GM21526 (cell line): ENCODE results near the gene TMEM203.
"Not testable (repeated sequence)": the region's sequence is repeated elsewhere in the genome, so short reads cannot be mapped to it uniquely, and the experiment has no call there.

Experiments
- ATAC-seq: cut with Tn5 transposase; IDR thresholded peaks from one replicate; pipeline ENCODE4 v1.9.1; 2021; ENCODE audit warnings: moderate library complexity; ENCODE audit not compliant: unreplicated experiment, low FRiP score

TMEM203 gene

DNA sequence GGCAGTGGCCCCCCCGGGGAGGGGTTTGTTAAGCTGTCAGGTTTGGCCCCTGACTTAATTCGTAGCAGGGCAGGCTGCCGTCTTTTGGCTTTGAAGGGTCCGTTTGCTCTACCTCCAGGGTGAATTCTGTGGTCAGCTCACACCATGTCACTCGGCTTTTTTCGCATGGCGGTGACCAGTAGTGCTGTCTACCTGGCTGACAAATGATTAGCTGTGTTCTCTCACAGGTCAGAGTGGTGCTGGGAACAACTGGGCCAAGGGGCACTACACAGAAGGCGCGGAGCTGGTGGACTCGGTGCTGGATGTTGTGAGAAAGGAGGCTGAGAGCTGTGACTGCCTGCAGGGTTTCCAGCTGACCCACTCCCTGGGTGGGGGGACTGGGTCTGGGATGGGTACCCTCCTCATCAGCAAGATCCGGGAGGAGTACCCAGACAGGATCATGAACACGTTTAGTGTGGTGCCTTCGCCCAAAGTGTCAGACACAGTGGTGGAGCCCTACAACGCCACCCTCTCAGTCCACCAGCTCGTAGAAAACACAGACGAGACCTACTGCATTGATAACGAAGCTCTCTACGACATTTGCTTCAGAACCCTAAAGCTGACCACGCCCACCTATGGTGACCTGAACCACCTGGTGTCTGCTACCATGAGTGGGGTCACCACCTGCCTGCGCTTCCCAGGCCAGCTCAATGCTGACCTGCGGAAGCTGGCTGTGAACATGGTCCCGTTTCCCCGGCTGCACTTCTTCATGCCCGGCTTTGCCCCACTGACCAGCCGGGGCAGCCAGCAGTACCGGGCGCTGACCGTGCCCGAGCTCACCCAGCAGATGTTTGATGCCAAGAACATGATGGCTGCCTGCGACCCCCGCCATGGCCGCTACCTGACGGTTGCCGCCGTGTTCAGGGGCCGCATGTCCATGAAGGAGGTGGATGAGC lies 37.1 kb upstream of the TMEM203 start:
- ATAC-seq, result no peak

DNA sequence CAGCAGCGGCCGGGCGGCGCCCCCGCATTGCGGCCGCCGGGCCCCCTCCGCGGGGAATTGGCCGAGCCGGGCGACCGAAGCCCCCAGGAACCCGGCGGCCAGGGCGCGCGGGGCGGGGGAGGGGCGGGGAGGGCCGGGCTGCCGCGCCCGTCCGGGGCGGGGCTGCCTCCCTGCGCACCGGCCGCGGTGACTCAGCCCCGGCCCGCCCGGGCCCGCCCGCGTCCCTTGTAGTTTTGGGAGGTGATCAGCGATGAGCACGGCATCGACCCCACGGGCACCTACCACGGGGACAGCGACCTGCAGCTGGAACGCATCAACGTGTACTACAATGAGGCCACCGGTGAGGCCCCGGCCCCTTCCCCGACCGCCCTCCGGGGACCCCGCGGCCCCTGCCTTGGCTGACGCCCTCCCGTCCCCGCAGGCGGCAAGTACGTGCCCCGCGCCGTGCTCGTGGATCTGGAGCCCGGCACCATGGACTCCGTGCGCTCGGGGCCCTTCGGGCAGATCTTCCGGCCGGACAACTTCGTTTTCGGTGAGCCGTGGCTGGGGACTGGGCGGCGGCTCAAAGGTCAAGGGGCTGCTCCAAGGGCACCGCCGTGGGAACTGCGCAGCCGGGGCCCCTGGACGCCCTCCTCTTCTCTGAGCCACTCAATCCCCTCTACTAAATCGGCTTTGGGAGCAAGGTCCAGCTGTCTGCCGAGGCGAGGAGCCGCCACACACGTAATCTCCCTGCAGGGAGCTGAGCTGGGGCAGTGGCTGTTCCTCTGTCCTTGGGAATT lies 36.2 kb upstream of the TMEM203 start:
- peak; percentile 0 for ATAC-seq

DNA sequence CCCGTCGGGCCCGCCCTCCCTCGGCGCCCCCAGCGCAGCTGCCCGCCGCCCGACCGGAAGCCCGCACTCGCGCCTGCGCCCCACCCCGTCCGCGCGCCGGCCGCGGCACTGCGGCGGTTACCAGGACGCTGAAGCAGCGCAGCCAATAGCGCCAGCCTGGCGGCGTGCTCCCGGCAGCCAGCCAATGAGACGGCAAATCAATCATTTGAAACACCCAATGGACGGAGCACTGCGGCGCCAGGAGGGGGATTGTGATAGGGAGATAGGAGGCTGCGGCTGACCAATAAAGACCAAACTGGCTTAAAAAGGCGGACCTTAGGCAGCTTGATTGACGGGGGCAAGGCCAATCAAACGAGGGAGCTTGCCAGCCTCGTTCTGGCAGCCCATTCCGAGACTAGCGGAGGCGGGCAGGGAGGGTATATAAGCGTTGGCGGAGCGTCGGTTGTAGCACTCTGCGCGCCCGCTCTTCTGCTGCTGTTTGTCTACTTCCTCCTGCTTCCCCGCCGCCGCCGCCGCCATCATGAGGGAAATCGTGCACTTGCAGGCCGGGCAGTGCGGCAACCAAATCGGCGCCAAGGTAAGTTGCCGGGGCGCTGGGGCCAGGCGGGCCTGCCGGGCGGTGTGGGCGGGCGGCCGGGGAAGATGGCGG lies 35.5 kb upstream of the TMEM203 start, which contains the start of gene TUBB4B:
Gene TUBB4B (plus strand): TSS at position 447 of the 649 bp plus-strand sequence. CDS start 74 bp downstream, at position 521.
- peak; percentile 63 for ATAC-seq

DNA sequence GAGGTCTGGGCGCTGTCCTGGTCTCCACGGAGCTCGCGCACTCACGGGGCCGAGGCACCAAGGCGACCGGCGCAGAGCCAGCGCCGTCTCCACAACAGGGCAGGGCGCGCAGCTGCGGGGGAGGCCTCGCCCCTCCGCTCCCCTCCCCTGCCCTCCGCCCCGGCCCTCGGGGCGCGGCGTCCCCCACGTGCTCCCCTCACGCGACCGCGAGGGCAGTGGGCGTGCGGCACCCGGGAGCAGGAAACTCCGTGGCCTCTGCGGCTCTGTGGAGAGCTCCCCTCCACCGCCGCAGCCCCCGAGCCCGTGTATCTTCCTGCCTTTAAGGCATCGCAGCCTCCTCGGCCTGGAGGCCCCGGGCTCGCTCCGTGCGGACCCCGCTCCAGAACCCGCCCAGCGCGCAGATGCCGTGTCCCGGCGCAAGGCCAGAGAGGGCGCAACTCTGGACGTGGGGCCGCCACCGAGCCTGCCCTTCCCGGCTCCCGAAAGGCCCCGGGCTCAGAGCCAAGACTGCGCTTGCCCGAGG lies 34.9 kb upstream of the TMEM203 start:
- ATAC-seq, result peak; percentile 22

DNA sequence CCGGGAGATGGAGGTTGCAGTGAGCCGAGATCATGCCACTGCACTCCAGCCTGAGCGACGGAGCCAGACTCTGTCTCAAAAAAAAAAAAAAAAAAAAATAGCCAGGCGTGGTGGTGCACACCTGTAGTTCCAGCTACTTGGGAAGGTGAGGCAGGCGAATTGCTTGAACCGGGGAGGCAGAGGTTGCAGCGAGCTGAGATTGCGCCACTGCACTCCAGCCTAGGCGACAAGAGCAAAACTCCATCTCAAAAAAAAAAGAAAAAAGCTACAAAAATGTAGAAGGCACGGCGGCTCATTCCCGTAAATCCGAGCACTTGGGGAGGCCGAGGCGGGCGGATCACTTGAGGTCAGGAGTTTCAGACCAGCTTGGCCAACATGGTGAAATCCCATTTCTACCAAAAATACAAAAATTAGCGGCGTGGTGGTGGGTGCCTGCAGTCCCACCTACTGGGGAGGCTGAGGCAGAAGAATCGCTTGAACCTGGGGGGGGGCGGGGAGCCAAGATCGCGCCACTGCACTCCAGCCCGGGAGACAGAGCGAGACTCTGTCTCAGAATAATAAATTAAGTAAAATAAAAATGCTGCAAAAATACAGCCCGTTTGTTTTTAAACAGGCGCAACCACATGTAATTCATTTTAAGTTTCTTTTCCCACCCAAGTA lies 34.2 kb upstream of the TMEM203 start:
- ATAC-seq, result not testable (repeated sequence)

DNA sequence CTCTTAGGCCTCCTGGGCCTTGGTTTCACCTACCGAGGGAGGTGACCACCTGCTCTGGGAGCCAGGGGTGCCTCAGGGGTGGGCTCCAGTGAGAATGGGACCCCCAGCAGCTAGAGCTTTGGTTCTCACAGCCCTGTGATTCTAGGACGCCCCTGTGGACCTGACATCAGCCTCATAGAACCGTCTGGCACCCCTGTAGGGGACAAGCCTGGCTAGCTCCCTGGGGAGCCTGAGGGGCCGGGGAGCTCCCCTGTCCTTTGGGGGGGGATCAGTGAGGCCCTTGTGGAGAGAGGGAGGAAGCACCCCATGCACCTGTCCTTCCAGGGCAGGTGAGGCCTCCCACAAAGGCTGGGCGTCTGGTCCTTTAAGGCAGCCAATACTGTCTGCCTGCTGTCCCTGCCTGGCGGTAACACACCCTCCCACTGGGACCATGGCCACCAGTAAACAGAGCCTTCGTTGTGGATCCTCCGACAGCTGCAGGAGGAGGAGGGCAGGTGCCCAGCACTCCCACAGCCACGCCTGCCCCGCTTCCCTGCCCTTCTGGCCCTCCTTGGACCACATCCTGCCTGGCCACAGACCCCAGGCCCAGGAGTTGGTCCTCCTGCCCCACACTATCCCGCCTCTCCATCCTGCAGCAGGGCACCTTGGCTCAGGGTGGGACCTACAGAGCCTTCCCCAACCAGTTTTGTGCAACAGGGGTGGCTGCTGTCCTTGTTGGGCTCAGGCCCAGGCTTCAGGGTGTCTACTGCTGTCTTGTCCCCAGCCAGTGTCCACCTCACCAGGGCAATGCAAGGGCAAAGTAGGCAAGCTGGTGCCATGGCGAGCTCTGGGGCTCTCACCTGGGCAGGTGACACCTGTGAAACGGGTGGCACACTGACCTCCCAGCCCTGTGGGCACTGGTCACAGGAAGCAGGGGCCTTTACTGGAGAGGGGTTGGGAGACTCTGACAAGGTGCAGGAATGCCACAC lies 32.6 kb upstream of the TMEM203 start:
- ATAC-seq, result no peak

DNA sequence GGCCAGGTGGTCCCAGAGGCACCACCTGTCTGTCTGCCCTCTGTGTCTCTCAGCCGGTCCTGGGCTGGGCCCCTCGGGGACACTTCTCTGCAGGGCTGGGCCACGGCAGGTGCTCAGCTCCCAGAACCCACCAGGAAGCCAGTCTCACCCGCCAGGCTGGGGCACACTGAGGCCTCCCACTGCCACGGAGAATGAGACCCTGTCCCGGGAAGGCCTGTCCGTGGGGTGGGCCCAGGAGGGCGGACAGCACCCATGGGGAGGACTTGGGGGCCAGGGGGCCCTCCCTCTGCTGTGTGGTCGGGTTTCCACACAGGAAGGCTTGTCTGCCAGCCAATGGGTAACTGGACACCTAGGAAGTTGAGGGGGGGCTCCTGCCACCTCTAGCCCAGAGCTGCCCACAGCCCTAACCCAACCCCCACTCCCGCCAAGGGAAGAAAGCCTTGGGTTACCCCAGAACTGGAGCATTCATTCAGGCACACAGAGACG lies 31.5 kb upstream of the TMEM203 start:
- ATAC-seq, result no peak

DNA sequence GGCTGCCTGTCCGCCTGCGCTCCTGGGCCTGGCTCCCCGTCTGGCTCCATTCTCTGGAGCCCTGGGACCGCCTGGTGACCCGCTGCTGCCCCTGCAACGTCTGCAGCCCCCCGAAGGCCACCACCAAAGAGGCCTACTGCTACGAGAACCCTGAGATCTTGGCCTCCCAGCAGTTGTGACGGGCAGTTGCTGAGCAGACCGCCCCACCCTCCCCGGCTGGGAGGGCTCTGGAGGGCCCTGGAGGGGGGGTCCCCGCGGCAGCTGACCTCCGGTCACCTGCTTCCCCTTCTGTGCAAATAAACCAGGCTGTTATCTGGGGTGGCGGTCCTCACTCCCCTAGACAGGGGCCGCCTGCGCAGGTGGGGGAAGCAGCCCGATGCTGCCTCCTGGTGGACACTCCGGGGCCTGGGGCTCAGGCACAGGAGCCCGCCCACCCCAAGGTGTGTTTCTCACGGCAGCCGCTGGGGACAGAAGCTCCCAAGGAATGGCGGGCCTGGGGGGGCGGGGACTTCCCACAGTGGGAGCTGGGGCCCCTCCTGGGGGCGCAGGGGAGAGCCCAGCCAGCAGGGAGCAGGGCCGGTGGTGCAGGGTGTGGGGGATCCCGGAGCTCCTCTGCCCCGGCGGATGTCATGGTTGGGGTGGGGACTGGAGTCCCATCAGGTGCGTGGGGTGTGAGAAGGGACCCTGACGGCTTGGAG lies 30.9 kb upstream of the TMEM203 start:
- ATAC-seq, result no peak

DNA sequence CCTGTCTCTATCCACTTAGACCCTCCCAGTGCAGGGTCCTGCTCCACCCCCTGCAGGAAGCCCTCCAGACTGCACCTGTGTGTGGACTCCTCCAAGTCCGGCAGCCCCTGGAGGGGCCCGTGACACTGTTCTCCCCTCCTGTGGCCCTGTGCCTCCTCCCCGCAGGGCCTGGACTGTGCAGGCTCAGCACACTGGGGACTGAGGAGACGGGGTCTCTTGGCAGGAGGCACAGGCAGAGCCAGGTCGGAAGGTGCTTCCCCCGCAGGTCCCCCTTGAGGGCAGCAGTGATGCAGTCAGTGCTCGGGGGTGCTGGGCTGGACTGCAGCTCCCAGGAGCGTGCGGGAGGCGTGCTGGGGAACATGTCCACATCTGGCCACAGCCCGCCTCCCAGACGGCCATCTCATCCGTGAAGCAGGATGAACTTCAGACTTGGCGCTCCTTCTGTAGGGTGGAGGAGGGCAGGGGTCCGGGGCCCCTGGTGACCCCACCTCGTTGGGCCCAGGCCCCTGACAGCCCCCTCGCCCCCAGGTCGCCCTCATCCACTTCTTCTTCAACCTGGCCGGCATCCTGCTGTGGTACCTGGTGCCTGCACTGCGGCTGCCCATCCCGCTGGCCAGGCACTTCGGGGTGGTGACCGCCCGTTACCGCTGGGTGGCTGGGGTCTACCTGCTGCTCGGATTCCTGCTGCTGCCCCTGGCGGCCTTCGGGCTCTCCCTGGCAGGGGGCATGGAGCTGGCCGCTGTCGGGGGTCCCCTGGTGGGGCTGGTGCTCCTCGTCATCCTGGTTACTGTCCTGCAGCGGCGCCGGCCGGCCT lies 30.2 kb upstream of the TMEM203 start:
- ATAC-seq, result no peak

DNA sequence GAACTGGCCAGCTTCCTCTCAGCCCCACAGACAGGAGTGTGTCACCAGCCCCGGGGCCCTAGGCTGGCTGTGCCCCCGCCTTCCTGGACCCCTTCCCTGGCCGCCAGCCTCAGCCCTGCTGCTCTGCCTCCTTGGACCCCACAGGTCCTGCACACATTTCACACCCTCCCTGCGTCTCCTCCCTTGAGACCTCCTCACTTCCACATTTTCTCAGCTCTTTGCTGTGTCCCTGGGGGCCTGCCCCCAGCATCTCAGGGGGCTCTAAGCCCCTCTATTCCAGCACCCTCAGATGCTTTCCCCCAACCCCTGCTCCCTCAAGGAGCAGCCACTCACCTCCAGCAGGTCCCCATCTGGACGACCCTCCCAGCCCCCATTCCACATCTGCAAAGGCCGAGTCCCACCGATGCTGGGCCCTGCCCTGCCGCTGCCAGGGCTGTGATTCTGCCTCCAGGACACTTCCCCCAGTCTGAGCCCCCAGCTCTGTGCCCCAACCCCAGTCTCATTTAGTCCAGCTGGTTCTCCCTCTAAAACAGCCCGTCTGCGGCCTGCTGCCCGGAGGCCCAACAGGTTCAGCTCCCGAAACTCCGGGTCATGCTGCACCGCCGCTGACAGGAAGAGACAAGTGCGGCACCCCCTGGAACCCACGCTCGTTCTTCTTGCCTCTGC lies 29.4 kb upstream of the TMEM203 start:
- no peak for ATAC-seq

DNA sequence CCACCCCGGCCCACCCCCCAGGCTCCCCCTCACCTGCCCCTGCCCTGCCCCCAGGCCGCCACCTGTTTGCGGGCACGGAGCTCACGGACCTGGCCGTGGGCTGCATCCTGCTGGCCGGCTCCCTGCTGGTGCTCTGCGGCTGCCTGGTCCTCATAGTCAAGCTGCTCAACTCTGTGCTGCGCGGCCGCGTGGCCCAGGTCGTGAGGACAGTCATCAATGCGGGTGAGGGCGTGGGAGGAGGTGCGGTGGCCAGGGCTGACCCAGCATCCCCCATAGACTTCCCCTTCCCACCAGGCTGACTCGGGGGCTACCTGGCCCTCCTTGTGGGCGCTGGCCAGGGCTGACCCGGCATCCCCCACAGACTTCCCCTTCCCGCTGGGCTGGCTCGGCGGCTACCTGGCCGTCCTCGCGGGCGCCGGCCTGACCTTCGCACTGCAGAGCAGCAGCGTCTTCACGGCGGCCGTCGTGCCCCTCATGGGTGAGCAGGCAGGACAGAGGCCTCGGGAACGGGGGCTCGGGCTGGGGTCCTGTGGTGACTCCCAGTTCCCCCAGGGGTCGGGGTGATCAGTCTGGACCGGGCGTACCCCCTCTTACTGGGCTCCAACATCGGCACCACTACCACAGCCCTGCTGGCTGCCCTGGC lies 28.7 kb upstream of the TMEM203 start:
- ATAC-seq, result no peak

DNA sequence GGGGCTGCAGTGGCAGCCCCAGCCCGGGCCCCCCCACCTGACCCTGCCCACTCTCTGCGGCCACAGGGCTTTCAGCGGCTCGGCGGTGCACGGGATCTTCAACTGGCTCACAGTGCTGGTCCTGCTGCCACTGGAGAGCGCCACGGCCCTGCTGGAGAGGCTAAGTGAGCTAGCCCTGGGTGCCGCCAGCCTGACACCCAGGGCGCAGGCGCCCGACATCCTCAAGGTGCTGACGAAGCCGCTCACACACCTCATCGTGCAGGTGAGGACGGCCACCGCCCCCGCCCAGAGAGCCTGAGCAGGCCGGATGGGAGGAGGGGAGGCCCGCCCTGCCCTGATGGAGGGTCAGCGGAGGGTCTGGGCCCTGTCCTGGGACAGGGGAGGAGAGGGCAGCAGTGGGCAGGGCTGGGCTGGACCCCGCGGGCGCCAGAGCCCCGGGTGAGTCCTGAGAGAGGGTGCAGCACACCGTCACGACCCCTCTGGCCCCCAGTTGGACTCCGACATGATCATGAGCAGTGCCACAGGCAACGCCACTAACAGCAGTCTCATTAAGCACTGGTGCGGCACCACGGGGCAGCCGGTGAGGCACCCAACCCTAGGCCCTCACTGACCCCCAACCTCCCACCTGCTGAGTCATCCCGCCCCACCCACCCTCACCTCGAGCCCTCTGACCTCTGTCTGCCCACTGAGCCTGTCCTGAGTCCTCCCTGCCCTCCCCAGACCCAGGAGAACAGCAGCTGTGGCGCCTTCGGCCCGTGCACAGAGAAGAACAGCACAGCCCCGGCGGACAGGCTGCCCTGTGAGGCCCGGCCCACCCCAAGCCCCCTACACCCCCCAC lies 27.9 kb upstream of the TMEM203 start:
- no peak for ATAC-seq

DNA sequence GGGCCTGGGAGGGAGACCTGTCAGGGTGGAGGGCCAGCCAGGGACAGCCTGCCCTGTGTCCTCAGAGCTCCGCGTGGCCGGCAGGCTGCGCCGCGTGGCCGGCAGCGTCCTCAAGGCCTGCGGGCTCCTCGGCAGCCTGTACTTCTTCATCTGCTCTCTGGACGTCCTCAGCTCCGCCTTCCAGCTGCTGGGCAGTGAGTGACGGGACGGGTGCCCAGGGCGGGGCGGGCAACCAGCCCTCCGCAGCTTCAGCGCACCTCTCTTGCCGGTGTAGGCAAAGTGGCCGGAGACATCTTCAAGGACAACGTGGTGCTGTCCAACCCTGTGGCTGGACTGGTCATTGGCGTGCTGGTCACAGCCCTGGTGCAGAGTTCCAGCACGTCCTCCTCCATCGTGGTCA lies 27.1 kb upstream of the TMEM203 start:
- ATAC-seq, result no peak

DNA sequence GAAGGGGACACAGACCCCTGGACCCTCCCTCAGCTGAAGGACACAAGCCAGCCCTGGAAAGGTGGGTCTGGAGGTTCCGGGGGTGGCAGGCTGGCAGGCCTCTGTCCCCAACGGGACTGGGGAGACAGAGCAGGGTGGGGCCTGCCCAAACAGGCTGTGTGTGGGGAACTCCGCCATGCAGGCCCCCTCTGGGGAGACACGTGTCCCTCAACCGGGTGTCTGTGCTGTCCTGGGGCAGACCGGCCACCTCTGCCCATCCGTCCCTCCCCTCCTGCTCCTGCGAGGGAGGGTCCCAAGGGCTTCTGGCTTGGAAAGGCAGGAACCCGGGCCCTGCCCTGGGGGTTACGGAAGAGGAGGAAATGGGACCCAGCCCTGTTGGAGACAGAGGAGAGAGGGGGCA lies 26.7 kb upstream of the TMEM203 start:
- no peak for ATAC-seq

DNA sequence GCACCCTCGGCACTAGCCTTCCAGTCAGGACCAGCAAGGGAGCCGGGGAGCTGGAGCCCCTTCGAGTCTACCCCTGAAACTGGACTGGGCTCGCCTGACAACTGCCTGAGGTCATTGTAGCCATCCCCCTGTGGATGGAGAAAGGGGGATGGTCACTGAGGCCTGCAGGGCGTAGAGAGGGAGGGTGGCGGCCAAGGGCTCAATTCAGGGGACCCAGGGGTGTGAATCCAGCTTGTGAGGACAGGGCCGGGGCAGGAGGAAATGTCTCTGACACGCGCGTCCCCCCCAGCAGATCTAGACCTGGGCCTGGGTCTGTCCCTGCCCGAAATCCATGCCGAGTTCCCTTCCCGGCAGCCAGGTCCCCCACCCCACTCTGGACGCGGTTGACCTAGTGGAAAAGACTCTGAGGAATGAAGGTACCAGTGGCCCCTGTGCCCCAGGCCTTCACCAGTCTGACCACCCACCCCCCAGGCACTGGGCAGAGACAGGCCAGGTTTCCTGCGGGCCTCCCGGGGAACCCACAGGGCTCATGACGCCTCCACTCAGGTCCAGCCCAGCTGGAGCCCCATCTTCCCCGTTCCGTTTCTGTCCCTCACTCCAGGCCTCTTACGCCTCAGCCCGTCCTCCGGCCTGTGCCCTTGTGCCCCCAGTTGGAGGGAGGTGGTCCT lies 26.1 kb upstream of the TMEM203 start:
- ATAC-seq, result no peak
